Adipose tissue (tissue), 3 donors: ENCODE data around the gene ZSCAN4. TPM values are rescaled to one million over a fixed set of nuclear protein-coding genes. Genes with fewer than 3 reads are reported as not detected.

Experiments used
- H3K27ac ChIP-seq: one replicate; pipeline ENCODE4 v1.5.1; 2013; ENCODE audit warnings: low read depth, low read length
- WGBS, 3 donors: extraction: QIAGEN DNeasy Blood & Tissue Kit; methylation state at CpG; one replicate each; pipeline ENCODE4 v1.1.7; 2013; 5-methylcytosine and 5-hydroxymethylcytosine counted together
- polyA plus RNA-seq, 3 donors: library from polyadenylated mRNA; stranded (reverse); fragments of 200-250 nt; gene quantifications; one replicate each; pipeline ENCODE4 v1.2.3, GENCODE V29; 2013
- donor health status: healthy with polysubstance abuse.
- donor health status: Bipolar disorder and iron deficiency.
- donor health status: healthy.

The ZSCAN4 gene
- polyA plus RNA-seq, 3 donors, result 0.04 to 0.67 TPM; not detected in 1

DNA sequence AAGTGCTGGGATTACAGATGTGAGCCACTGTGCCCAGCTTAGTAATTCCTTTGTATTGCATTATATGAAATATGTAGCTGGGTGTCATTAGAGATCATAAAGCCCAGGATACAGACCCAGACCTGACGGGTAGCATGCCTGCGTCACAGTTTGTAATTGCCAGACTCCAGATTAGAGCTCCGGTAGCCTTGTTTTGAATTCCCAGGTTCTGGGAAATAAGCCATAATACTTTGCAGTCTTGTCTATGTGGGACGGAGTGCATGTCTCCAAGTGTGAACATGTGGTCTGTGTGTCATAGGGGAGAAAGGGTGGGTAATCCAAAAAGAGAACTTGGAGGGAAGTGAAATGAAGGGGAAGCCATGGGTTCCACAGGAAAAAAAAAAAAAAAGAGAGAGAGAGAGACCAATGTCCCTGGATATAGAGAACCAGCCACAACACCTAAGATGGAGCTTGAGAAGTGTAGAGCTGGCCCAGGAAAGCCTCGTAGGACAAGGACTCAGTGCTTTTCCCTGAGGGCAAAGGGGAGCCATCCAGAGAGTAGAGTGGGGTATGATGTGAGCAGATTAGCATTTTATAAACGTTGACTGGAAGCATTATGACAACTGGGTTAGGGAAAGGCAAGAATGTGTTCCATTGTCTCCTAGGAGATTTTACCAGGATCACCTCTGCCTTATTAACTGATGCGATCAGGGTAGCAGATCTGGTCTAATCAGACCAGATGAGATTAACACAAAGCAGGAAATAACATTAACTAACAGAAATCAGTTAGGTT lies 2.6 kb downstream of the ZSCAN4 start:
- 58 to 64% (median 60%) methylated on average over 7 of the region's 7 CpGs for WGBS, 3 donors

DNA sequence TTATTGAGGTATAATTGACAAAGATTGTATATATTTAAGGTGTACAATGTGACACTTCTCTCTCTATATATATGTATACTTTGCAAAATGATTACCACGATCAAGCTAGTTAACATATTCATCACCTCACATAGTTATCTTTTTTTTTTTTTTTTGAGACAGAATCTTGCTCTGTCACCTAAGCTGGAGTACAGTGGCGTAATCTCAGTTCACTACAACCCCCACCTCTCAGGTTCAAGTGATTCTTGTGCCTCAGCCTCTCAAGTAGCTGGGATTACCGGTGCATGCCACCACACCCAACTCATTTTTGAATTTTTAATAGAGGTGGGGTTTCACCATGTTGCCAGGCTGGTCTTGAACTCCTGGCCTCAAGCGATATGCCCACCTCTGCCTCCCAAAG lies 3.7 kb downstream of the ZSCAN4 start:
- WGBS, 3 donors, result 71 to 88% (median 80%) methylated on average over 4 of the region's 4 CpGs
- H3K27ac ChIP-seq, result no peak overlapping the region

More for the DNA sequence above, 2.6 kb downstream of the ZSCAN4 start:
- no peak overlapping the region for H3K27ac ChIP-seq

DNA sequence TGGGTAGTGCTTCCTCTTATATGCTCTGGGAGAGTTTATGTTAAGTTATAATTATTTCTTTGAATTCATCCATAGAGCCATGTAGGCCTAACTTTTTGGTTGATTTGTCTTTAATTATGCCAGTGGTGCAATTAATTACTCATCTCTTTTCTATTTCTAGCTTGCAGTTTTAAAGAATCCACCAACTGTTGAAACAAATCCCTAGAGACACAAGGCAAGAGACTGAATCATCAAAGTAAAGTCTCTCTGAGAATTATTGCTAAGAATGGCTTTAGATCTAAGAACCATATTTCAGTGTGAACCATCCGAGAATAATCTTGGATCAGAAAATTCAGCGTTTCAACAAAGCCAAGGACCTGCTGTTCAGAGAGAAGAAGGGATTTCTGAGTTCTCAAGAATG lies 7.1 kb downstream of the ZSCAN4 start:
- WGBS, 3 donors, result 65 to 75% (median 66%) methylated on average over 2 of the region's 2 CpGs
- H3K27ac ChIP-seq, result no peak overlapping the region

DNA sequence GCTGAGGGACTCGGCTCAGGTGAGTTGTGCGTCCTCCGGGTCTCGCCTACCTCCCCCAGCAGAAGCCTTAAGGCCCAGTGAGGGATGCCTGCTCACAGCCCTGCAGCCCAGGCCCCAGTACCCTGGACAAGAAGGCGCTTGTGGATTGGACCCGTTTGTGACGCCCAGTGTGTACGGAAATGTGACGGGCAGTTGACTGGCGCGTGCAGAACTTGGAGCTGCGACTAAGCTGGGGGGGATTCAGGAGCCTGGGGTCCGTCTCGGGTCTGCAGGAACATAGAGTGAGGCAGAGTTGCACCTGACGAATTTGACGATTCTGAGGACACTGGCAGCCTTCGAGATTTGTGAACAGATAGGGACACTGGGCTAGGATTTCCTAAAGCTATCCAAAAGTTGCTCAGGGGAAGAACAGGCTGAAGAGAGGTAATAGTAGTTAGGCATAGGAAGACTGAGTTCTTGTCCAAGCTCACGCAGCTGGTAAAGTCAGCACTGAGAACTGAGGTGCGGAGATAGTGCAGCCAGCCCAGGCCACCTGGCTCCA lies 13.6 kb downstream of the ZSCAN4 start:
- 2 to 4% (median 3%) methylated on average over 19 of the region's 19 CpGs for WGBS, 3 donors
- H3K27ac ChIP-seq, result no peak overlapping the region

DNA sequence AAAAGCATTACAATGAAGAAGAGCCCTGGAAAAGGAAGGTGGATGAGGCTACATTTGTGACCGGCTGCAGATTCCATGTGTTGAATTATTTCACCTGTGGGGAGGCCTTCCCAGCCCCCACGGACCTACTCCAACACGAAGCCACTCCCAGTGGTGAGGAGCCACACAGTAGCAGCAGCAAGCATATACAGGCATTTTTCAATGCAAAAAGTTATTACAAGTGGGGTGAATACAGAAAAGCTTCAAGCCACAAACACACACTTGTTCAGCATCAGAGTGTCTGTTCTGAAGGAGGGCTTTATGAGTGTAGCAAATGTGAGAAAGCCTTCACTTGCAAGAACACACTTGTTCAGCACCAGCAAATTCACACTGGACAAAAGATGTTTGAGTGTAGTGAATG lies 18.0 kb downstream of the ZSCAN4 start:
- WGBS, 3 donors, result 95 to 99% (median 97%) methylated on average over 3 of the region's 3 CpGs
- no peak overlapping the region for H3K27ac ChIP-seq

GRCh38 chr19:57687363-57688010 lies 18.8 kb downstream of the ZSCAN4 start:
- no peak overlapping the region for H3K27ac ChIP-seq
- WGBS, 3 donors, result 98% methylated on average over 12 of the region's 12 CpGs

GRCh38 chr19:57688011-57688763 lies 19.5 kb downstream of the ZSCAN4 start:
- WGBS, 3 donors, result 97 to 98% (median 98%) methylated on average over 6 of the region's 6 CpGs
- H3K27ac ChIP-seq, result no peak overlapping the region

DNA sequence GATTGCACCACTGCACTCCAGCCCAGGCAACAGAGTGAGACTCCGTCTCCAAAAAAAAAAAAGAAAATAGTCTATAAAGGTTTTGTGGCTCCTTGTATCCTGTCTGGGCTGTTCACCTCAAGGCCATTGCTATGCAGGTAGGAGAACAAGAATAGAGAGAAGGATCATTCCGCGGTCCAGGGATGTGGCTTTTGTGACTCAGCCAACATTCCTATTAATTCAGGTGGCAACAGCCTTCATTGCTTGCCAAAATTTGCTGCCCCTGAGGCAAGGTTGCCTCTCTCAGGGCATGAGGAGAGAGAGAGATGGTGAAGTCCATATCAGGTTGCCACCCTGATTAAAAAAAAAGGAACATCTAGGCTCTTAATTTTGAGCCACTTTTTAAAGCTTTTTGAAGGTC lies 21.0 kb downstream of the ZSCAN4 start:
- 94 to 97% (median 95%) methylated on average over 3 of the region's 3 CpGs for WGBS, 3 donors
- H3K27ac ChIP-seq, result no peak overlapping the region

DNA sequence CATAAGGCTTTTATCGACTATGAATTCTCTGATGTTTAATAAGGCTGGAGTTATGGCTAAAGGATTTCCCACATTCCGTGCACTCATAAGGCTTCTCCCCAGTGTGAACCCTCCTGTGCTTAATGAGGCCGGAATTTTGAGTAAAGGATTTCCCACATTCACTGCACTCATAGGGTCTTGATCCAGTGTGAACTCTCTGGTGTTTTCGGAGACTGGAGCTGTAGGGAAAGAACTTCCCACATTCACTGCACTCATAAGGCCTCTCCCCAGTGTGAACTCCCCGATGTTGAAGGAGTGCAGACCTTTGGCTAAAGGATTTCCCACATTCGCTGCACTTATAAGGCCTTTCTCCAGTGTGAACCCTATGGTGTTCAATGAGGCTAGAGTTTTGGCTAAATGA lies 32.9 kb downstream of the ZSCAN4 start:
- WGBS, 3 donors, result 97 to 99% (median 98%) methylated on average over 6 of the region's 6 CpGs
- no peak overlapping the region for H3K27ac ChIP-seq

GRCh38 chr19:57706346-57706745 lies 37.6 kb downstream of the ZSCAN4 start:
- no peak overlapping the region for H3K27ac ChIP-seq
- 90 to 96% (median 94%) methylated on average over 1 of the region's 1 CpG for WGBS, 3 donors

DNA sequence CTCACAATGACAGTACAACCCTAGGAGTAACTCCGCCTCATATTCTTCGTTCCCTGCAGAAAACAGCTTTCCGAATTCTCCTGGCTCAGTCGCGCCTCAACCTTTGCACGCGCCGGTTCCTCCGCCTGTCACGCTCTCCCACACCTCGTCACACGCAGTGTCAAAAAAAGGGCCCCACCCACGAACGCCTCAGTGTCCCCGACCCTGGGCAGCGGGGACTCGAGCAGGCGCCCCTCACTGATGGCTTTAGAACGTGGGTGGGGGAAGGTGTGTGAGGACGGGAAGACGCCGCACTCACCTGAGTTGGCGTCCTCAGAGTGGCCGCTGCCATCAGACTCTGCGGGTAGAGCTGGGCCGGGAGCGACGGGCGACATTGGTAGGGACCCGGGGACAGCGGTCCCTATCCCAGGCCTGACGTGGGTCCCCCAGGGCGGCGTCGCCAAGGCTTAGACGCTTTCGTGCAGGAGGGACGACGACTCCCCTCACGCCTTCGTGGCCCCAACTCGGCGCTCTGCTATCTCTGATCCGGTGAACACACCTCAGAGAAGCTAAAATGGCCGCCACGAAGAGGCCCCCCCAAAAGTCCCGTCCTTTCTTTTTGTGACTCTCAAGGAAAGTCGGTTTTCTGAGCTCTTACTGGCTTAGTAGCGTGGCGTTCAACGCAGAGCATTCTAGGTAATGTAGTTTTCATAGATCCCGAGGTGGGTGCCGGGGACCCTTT lies 40.1 kb downstream of the ZSCAN4 start, which contains the start of gene ZNF154:
ZNF154 (minus strand) TSS at position 564 of the 721 bp plus-strand sequence; CDS start at position 331, 233 bp downstream.
- H3K27ac ChIP-seq, result no peak within 1 kb of the TSS

GRCh38 chr19:57709616-57710015 lies 40.9 kb downstream of the ZSCAN4 start:
- H3K27ac ChIP-seq, result no peak overlapping the region
- WGBS, 3 donors, result 45 to 71% (median 64%) methylated on average over 15 of the region's 15 CpGs

More for the DNA sequence above, 40.1 kb downstream of the ZSCAN4 start, which contains the start of gene ZNF154:
- WGBS, 3 donors, result 2 to 3% (median 2%) methylated on average over 52 to 53 of the region's 53 CpGs

DNA sequence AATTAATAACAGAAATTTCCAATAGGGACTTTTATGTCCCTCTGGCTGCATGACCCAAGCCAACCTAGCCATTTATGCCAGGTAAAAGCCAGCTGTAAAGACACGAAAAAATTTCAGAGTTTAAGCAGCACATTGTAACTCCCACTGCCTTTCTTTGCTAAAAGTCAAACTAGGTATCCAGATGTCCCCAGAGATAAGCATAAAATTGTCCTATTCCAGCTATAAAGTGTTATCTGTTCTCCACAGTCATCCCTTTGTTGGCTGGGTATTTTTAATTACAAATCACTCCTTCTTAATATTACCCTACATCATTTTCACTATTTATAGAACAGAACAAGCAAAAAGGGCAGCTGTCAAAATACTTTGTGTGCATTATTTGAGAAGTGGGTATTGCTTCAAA lies 43.5 kb downstream of the ZSCAN4 start:
- WGBS, 3 donors, result 63 to 68% (median 63%) methylated on average over 1 of the region's 1 CpG
- H3K27ac ChIP-seq, result no peak overlapping the region

DNA sequence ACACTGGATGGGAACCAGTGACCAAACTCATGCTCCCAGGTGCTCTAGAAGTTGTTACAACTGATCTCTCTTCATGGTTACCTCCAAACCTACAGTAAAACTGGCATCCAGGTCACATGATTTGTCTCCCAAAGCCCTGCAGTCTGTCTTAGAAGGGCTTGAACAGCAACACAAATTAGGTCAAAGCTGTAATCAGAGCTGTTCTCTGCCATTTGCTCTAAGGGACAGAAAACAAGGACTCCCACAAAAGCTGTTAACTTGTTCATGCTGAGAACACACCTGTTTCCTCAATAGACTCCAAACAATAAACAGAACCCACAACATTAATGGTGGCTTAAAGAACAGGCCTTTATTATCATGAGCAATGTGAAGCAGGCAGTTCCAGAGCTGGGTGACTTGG lies 50.7 kb downstream of the ZSCAN4 start:
- no peak overlapping the region for H3K27ac ChIP-seq

GRCh38 chr19:57719901-57720519 lies 51.3 kb downstream of the ZSCAN4 start:
- no peak overlapping the region for H3K27ac ChIP-seq
- 79 to 93% (median 90%) methylated on average over 4 of the region's 4 CpGs for whole genome bisulfite sequencing, 3 donors

DNA sequence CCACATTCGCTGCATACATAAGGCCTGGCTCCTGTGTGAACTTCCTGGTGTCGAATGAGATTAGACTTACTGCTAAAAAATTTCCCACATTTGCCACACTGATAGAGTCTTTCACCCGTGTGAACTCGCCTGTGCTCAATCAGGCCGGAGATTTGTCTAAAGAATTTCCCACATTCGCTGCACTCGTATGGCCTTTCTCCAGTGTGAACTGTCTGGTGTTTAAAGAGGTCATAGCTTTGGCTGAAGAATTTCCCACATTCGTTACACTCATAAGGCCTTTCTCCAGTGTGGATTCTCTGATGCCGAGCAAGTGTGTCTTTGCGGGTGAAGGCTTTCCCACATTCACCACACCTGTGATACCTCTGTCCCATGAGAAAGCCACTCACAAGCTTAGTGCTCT lies 52.1 kb downstream of the ZSCAN4 start:
- no peak overlapping the region for H3K27ac ChIP-seq
- 98% methylated on average over 10 of the region's 10 CpGs for WGBS, 3 donors
